ENCODE results near the gene DNM1L.

DNM1L gene

GRCh38 chr12:32671930-32672780, 6.9 kb upstream of the DNM1L start:
- no peak overlapping the region for H3K4me3 ChIP-seq (ENCODE audit: low read depth, low read length)
- peak; percentile 59 for TF ChIP-seq CTCF (IDR thresholded peaks at IDR 0.05; ENCODE audit: low read depth, low read length, missing control alignments)
- DNase-seq (ENCODE audit: low read depth) = peak; percentile 76
- in situ Hi-C loops (cut with HindIII; ENCODE audit: low sequenced_read_pairs) = loop anchor here (5.0 to 25.0 kb wide), 4 partner anchors 65 to 1010 kb away; partner anchors contain the start of gene ETFBKMT

- TF ChIP-seq CTCF (IDR thresholded peaks at IDR 0.05; ENCODE audit: low read depth, low read length, missing control alignments) = no peak
- H3K4me3 ChIP-seq (ENCODE audit: low read depth, low read length) = peak overlapping the region; percentile 76
- no peak for DNase-seq (ENCODE audit: low read depth)
- in situ Hi-C loops (cut with HindIII; ENCODE audit: low sequenced_read_pairs) = loop anchor here (10.0 kb wide), 1 partner anchor 225 kb away; no protein-coding TSS in a partner anchor
Observed at GRCh38 chr12:32679920-32680237, 778 bp downstream of the DNM1L start.

- no peak for TF ChIP-seq CTCF (IDR thresholded peaks at IDR 0.05; ENCODE audit: low read depth, low read length, missing control alignments)
Observed at GRCh38 chr12:32680787-32681186, 1.7 kb downstream of the DNM1L start.

GRCh38 chr12:32681272-32681671, 2.2 kb downstream of the DNM1L start:
- TF ChIP-seq CTCF (IDR thresholded peaks at IDR 0.05; ENCODE audit: low read depth, low read length, missing control alignments) = no peak
- in situ Hi-C loops (cut with HindIII; ENCODE audit: low sequenced_read_pairs) = no loop called here
- no peak for DNase-seq (ENCODE audit: low read depth)
- no peak overlapping the region for H3K4me3 ChIP-seq (ENCODE audit: low read depth, low read length)

More at GRCh38 chr12:32680787-32681186, 1.7 kb downstream of the DNM1L start:
- no peak for DNase-seq (ENCODE audit: low read depth)
- no peak overlapping the region for H3K4me3 ChIP-seq (ENCODE audit: low read depth, low read length)
- in situ Hi-C loops (cut with HindIII; ENCODE audit: low sequenced_read_pairs) = no loop called here

GRCh38 chr12:32686340-32686739, 7.2 kb downstream of the DNM1L start:
- no peak for TF ChIP-seq CTCF (IDR thresholded peaks at IDR 0.05; ENCODE audit: low read depth, low read length, missing control alignments)
- in situ Hi-C loops (cut with HindIII; ENCODE audit: low sequenced_read_pairs) = no loop called here

GRCh38 chr12:32688786-32689185, 9.7 kb downstream of the DNM1L start:
- DNase-seq (ENCODE audit: low read depth) = no peak
- TF ChIP-seq CTCF (IDR thresholded peaks at IDR 0.05; ENCODE audit: low read depth, low read length, missing control alignments) = no peak
- in situ Hi-C loops (cut with HindIII; ENCODE audit: low sequenced_read_pairs) = no loop called here
- no peak overlapping the region for H3K4me3 ChIP-seq (ENCODE audit: low read depth, low read length)

More at GRCh38 chr12:32686340-32686739, 7.2 kb downstream of the DNM1L start:
- no peak overlapping the region for H3K4me3 ChIP-seq (ENCODE audit: low read depth, low read length)
- DNase-seq (ENCODE audit: low read depth) = no peak
